GM12878 (cell line): ENCODE data around the gene ATG12. TPM values are rescaled to one million over a fixed set of nuclear protein-coding genes. Genes with fewer than 3 reads are reported as not detected.
"Not testable (repeated sequence)": the region's sequence is repeated elsewhere in the genome, so short reads cannot be mapped to it uniquely, and the experiment has no call there.

Experiments
- ATAC-seq: fragments of 200-7000 bp; cut with Tn5 transposase; 3 replicates; pipeline ENCODE4 v1.9.1; 2020; ENCODE audit warnings: mild to moderate bottlenecking, moderate library complexity
- BruUV-seq: library from RNA; stranded (reverse); fragments of 400-500 nt; replicated peaks from 2 replicates; lab custom pipeline; 2021; lab: Mats Ljungman, UMichigan
- CTCF ChIA-PET: fragments of 300-600 bp; sonication (Branson Sonifier 250); formaldehyde crosslinking; extraction: SDS; loops from one replicate; lab custom pipeline; 2021; ENCODE audit warnings: inconsistent platforms; lab: Yijun Ruan, JAX
- POLR2A ChIA-PET: fragments of 350-600 bp; formaldehyde crosslinking; extraction: SDS; loops from one replicate; lab custom pipeline; 2021; ENCODE audit warnings: inconsistent platforms; lab: Charles Lee
- RAD21 ChIA-PET: fragments of 300-600 bp; sonication (Branson Sonifier 250); formaldehyde crosslinking; loops from one replicate; lab custom pipeline; 2023; ENCODE audit warnings: antibody characterized with exemption; ENCODE audit not compliant: unreplicated experiment; lab: Charles Lee
- SMC1A ChIA-PET: fragments of 300-600 bp; sonication (Branson Sonifier 250); formaldehyde crosslinking; loops from one replicate; lab custom pipeline; 2023; ENCODE audit not compliant: unreplicated experiment, uncharacterized antibody; lab: Charles Lee
- DNase-seq: peaks from one replicate; pipeline ENCODE4 v3.0.0-alpha.2; 2011; ENCODE audit warnings: low read depth, low spot score
- FAIRE-seq: peaks from 3 replicates; lab custom pipeline; 2011; peaks lifted over from hg19 to GRCh38; lab: Jason Lieb, UNC
- H2AFZ ChIP-seq: 2 replicates; pipeline ENCODE4 v1.6.0; 2011; ENCODE audit warnings: low read depth, low read length, control low read depth; ENCODE audit not compliant: control insufficient read depth
- H3K27ac ChIP-seq: 2 replicates; pipeline ENCODE4 v1.5.1; 2011; ENCODE audit warnings: control low read depth; ENCODE audit not compliant: control insufficient read depth, insufficient read depth
- H3K27me3 ChIP-seq, 2 experiments: replicated peaks in 1 of 2; 2 replicates each; pipeline versions ENCODE4 v1.6.0 to v1.6.1; 2011; ENCODE audit warnings: low read length in 1 of 2; ENCODE audit not compliant: control insufficient read depth in 2 of 2, insufficient read depth in 2 of 2
- H3K36me3 ChIP-seq, 2 experiments: 2 replicates each; pipeline ENCODE4 v1.5.1; 2011; ENCODE audit warnings: low read length in 1 of 2; ENCODE audit not compliant: control insufficient read depth in 2 of 2, insufficient read depth in 2 of 2
- H3K4me1 ChIP-seq: 2 replicates; pipeline ENCODE4 v1.6.1; 2011; ENCODE audit warnings: mild to moderate bottlenecking, low read length, moderate library complexity, mixed read lengths; ENCODE audit not compliant: control insufficient read depth, insufficient read depth
- H3K4me2 ChIP-seq: 2 replicates; pipeline ENCODE4 v1.6.0; 2011; ENCODE audit warnings: control low read depth; ENCODE audit not compliant: control insufficient read depth, insufficient read depth
- H3K4me3 ChIP-seq: fragments of 200-600 bp; sonication (generic); 2 replicates; pipeline ENCODE4 v1.5.1; 2016
- H3K79me2 ChIP-seq: 2 replicates; pipeline ENCODE4 v1.6.0; 2011; ENCODE audit warnings: low read length; ENCODE audit not compliant: control insufficient read depth, insufficient read depth
- H3K9ac ChIP-seq: 2 replicates; pipeline ENCODE4 v1.8.0; 2011; ENCODE audit warnings: low read length, control low read depth, mixed read lengths; ENCODE audit not compliant: control insufficient read depth, insufficient read depth
- H3K9me3 ChIP-seq: replicated peaks from 3 replicates; pipeline ENCODE4 v1.5.1; 2011; ENCODE audit warnings: mild to moderate bottlenecking, low read length; ENCODE audit not compliant: control insufficient read depth, insufficient read depth
- H4K20me1 ChIP-seq: 2 replicates; pipeline ENCODE4 v1.6.0; 2011; ENCODE audit not compliant: control insufficient read depth, insufficient read depth
- CBFB ChIP-seq: IDR thresholded peaks from 2 replicates; pipeline ENCODE4 v1.6.1; 2016; ENCODE audit warnings: antibody characterized with exemption, low read depth
- CBX5 ChIP-seq: sonication (generic); IDR thresholded peaks from 2 replicates; pipeline ENCODE4 v1.6.1; 2016; ENCODE audit warnings: low read depth, moderate library complexity, mild to moderate bottlenecking, inconsistent platforms
- EGR1 ChIP-seq, 2 experiments: IDR thresholded peaks; 1 replicate in 1 of 2; 2 replicates in 1 of 2; pipeline ENCODE4 v1.6.1; 2011 to 2012; ENCODE audit warnings: low read depth in 2 of 2, low read length in 2 of 2, borderline replicate concordance in 1 of 2, mild to moderate bottlenecking in 1 of 2, moderate library complexity in 1 of 2
- IKZF2 ChIP-seq, 2 experiments: fragments of 450-650 bp; IDR thresholded peaks; 2 replicates each; pipeline ENCODE4 v1.6.1; 2017; ENCODE audit warnings: mild to moderate bottlenecking in 2 of 2, moderate library complexity in 2 of 2
- JUND ChIP-seq: IDR thresholded peaks from 2 replicates; pipeline ENCODE4 v1.6.1; 2012; ENCODE audit warnings: low read depth, mild to moderate bottlenecking, low read length, improper control_type of control experiment, moderate library complexity
- POLR2AphosphoS2 ChIP-seq: IDR thresholded peaks from 2 replicates; pipeline ENCODE4 v1.6.1; 2011; ENCODE audit warnings: low read depth, mild to moderate bottlenecking, low read length, improper control_type of control experiment, moderate library complexity
- PRDM15 ChIP-seq: fragments of 450-650 bp; formaldehyde crosslinking; IDR thresholded peaks from 2 replicates; pipeline ENCODE4 v1.4.0; 2020; ENCODE audit warnings: mild to moderate bottlenecking, moderate library complexity
- YY1 ChIP-seq: IDR thresholded peaks from 2 replicates; pipeline ENCODE4 v1.6.1; 2011; ENCODE audit warnings: low read depth, mild to moderate bottlenecking, low read length
- WGBS: methylation state at CpG from one replicate; pipeline ENCODE4 v1.1.6; 2016; ENCODE audit warnings: low lambda C conversion rate; ENCODE audit not compliant: insufficient replicate concordance, insufficient coverage; ENCODE audit errors: missing lambda C conversion rate; 5-methylcytosine and 5-hydroxymethylcytosine counted together
- in situ Hi-C: fragments of 300-500 bp; cut with MboI; formaldehyde crosslinking; loops from 9 replicates; pipeline ENCODE4 v1.14.3; 2018; ENCODE audit warnings: mixed read lengths
- intact Hi-C: fragments of 100-400 bp; cut with micrococcal nuclease; formaldehyde crosslinking; loops from one replicate; pipeline ENCODE4 v1.14.2; 2022; ENCODE audit not compliant: unreplicated experiment
- polyA plus RNA-seq, 11 experiments: library from polyadenylated mRNA; depleted of rRNA in 4 of 11; unstranded in 6 of 11; stranded (reverse) in 5 of 11; fragments of >200 nt; fragmentation: Nextera tagmentation in 4 of 11; fragmentation: Illumina TruSeq in 1 of 11; extraction: Ambion mirVana in 4 of 11; extraction: Trizol in 1 of 11; gene quantifications; 1 replicate in 1 of 11; 2 replicates in 10 of 11; pipeline versions ENCODE4 v1.2.1 to v1.2.3, GENCODE V29; 2011 to 2016; ENCODE audit warnings: inconsistent platforms in 2 of 11, missing spikeins in 2 of 11, low read depth in 1 of 11
- total RNA-seq, 4 experiments: library from RNA; depleted of rRNA in 3 of 4; stranded (reverse); fragments of >200 nt in 3 of 4; fragmentation: Illumina TruSeq in 1 of 4; extraction: Trizol in 1 of 4; gene quantifications; 2 replicates each; pipeline versions ENCODE4 v1.2.1 to v1.2.3, GENCODE V29; 2013 to 2021

ATG12 gene
- total and polyA plus RNA-seq, 10 of the 15 experiments (the other 5 are each of a cell fraction or from before 2014, with no cell fraction given), result 23.2 to 92.0 (median 58.6) TPM

- TF ChIP-seq PRDM15 (CRISPR knock-in tag) (no peak), CBFB (no peak), EGR1 (IDR thresholded peaks at IDR 0.05; ENCODE audit: borderline replicate concordance in 1 of 2, low read depth in 2 of 2, low read length in 2 of 2) (no peak), CBX5 (no peak)
These were observed 30.6 kb downstream of the ATG12 start (continued) for GRCh38 chr5:115810761-115811160.

GRCh38 chr5:115809946-115810345 is 31.4 kb downstream of the ATG12 start:
- no peaks in the 10 kb centered on the region for H3K9me3 ChIP-seq
- H3K4me1 ChIP-seq, result no peaks in the 10 kb centered on the region
- SMC1A ChIA-PET, result interaction anchor here (0.6 kb wide), 1 partner anchor 320 kb away, joined by 3 read pairs; no protein-coding TSS in a partner anchor
- H4K20me1 ChIP-seq, result no peaks in the 10 kb centered on the region
- FAIRE-seq (no peak), DNase-seq (no peak), ATAC-seq (no peak)
- no peak for TF ChIP-seq IKZF2 (IDR thresholded peaks at IDR 0.05)
- TF ChIP-seq POLR2AphosphoS2, result no peak
- TF ChIP-seq YY1, result no peak
- no peak for TF ChIP-seq JUND
- H2AFZ ChIP-seq, result no peak overlapping the region
- no peaks in the 10 kb centered on the region for H3K79me2 ChIP-seq
- no peak overlapping the region for H3K4me3 ChIP-seq
- H3K27ac ChIP-seq, result no peak overlapping the region
- RAD21 ChIA-PET, result no interaction called here
- intact Hi-C loops (no loop called here), in situ Hi-C loops (no loop called here)
- H3K4me2 ChIP-seq, result no peak overlapping the region
- H3K9ac ChIP-seq, result no peak overlapping the region
- POLR2A ChIA-PET, result interaction anchor here (0.9 kb wide), 1 partner anchor 175 kb away, joined by 3 read pairs; no protein-coding TSS in a partner anchor
- 34% methylated on average over 2 of the region's 2 CpGs for WGBS
- H3K36me3 ChIP-seq, result no peaks in the 10 kb centered on the region
- no TSS peak for BruUV-seq
- H3K27me3 ChIP-seq, result peaks cover 0 to 8% of the 10 kb centered on the region in 2 experiments; a peak in 1 of 4 replicates
- CTCF ChIA-PET, result interaction anchor here (1.0 to 1.9 kb wide), 3 partner anchors 11 to 145 kb away, joined by 3 to 6 read pairs (median 3); no protein-coding TSS in a partner anchor

GRCh38 chr5:115808066-115808465 is 33.3 kb downstream of the ATG12 start:
- H3K36me3 ChIP-seq, ATAC-seq, BruUV-seq, H2AFZ ChIP-seq, H3K27ac ChIP-seq, FAIRE-seq, H3K9me3 ChIP-seq, SMC1A ChIA-PET, intact Hi-C loops, CTCF ChIA-PET, POLR2A ChIA-PET, DNase-seq, H3K9ac ChIP-seq, H3K79me2 ChIP-seq, H3K4me3 ChIP-seq, H4K20me1 ChIP-seq, H3K4me2 ChIP-seq, H3K4me1 ChIP-seq, in situ Hi-C loops, H3K27me3 ChIP-seq, RAD21 ChIA-PET: not testable (repeated sequence)
- WGBS, result 87% methylated on average over 2 of the region's 2 CpGs
